Fibroblast of skin of left biceps (primary cell): ENCODE results near the gene MAP3K21.
A peak's percentile ranks its signal among the peaks of the same experiment; 100 is the strongest.

Experiments used
- DNase-seq, 2 experiments: peaks; one replicate each; pipeline ENCODE4 v3.0.0-alpha.2; 2013; ENCODE audit warnings: low read depth in 2 of 2

Gene MAP3K21

GRCh38 chr1:233327651-233328141 lies at the start of gene MAP3K21:
Gene MAP3K21, plus strand, starts transcription at chr1:233327724. Its CDS starts 305 bp downstream, at chr1:233328029.
- no peak for DNase-seq

DNA sequence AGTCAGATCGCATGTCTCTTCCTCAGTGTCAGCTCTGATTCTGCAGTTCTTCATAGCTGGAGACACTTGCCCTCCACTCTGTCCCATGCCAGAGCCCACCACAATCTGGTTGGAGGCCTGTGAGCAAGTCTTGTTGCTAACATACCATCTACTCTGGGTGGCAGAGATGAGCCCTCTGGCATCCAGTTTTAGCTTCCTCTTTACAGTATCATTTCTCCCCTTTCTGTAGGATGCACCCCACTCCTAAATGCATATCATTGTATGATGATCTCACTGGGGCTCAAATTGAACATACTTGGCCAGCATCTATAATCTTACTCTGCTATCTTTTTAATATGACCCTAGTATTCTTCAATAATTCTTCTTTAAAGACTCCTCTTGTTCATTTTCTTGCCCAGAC lies 48.9 kb upstream of the MAP3K21 start:
- no peak for DNase-seq

DNA sequence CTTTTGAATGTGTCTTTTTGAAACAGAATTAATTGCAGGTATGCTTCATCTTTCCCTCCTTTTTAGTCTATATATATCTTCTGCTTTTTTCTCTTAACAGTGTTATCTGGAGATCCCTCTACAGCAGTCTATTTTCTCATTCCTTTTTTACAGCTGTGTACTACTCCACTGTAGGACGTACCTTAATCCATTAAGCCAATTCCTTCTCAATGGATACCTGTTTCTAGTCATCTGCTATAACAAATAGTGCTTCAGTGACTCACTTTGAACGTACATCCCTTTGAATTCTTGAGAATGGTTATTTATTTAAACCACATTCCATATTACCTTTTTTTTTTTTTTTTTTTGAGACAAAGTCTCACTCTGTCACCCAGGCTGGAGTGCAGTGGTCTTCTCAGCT lies 47.6 kb upstream of the MAP3K21 start:
- DNase-seq: no peak

- DNase-seq: peak; percentile 40 to 49
Observed at GRCh38 chr1:233281711-233282581, 45.6 kb upstream of the MAP3K21 start.

DNA sequence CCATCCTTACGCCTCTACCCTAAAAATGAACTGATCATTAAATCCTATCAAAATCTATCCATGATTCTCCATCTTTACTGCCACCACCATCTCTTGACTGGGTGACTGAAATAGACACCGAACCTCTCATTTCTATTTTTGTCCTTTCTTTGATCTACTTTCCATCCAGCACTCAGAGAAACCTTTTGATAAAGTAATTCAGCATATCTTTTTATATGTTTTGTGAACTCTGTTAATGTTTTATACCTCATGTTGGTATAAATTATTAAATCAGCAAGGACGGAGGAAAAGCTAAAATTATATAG lies 45.0 kb upstream of the MAP3K21 start:
- no peak for DNase-seq

GRCh38 chr1:233289676-233290075 lies 37.8 kb upstream of the MAP3K21 start:
- DNase-seq: no peak

DNA sequence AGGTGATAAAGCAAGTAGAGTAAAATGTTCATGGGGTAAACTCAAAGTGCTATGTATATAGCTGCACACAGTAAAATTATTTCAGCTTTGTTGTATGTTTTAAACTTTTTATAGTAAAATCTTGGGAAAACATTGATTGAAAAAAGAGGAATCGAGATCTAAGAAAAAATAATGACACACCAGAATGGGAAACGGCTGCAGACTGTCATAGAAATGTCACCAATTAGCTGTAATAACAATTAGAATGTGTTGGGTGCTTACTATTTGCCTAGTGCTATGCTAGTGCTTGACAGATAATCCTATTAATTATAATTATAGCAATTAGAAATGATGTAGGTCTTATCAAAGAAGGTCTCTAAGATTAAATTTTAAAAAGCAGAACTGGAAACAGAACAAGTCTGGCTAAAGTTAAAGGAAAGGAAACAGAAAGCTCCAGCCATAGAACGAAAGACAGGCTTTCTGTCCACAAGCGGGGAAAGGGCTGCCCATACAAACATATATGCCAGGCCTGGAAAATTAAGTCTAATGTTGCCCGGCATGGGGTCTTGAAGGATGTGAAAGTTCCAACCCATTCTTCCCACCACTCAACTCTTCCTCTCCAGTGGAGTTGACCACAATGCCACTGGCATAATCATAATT lies 37.0 kb upstream of the MAP3K21 start:
- DNase-seq: no peak

DNA sequence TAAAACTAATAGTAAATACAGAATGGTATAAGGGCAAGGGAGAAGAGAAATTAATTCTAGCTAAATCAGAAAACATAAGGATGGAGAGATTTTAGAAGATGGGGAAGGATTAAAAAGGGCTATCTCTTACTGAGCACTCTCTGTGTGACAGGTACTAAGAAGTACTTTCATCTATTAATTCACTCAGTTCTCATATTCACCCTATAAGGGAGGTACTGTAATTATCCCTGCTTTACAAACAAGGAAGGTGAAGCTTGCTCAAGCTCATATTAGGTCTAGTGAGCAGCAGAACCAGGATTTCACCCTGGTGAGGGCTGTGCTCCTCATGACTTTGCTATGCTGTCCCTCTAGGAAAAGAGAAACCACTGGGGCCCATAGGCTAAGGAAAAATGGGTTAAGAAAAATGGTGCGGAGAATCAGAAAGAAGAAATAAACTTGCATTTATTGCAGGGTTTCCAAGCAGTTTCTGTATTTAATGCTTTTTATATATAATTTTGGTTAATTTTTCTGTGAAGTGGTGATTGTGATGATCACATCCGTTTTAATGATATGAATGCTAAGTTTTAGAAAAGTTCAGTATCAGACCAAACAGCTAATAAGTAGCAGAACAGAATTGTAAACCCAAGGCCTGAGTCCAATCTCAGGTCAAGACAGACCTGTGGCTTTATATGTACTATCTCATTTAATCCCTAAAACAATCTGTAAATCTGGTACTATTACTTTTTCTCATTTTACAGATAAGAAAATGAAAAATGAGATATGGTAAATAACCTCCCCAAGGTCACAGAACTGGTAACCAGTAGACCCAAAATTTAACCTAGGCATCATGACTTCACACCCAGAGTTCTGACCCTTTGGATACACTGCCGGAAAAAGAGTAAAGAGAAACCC lies 33.7 kb upstream of the MAP3K21 start:
- no peak for DNase-seq

- peak in 1 of 2 experiments; percentile 6 for DNase-seq
Observed at GRCh38 chr1:233294913-233295236, 32.6 kb upstream of the MAP3K21 start.

- no peak for DNase-seq
Observed at GRCh38 chr1:233295237-233295974, 32.1 kb upstream of the MAP3K21 start, which contains the start of gene PCNX2. Gene PCNX2, minus strand, starts transcription at chr1:233295725. Its CDS starts 247 bp downstream, at chr1:233295478.

- DNase-seq: no peak
Observed at GRCh38 chr1:233295975-233296322, 31.6 kb upstream of the MAP3K21 start.

GRCh38 chr1:233299450-233299849 lies 28.1 kb upstream of the MAP3K21 start:
- no peak for DNase-seq

DNA sequence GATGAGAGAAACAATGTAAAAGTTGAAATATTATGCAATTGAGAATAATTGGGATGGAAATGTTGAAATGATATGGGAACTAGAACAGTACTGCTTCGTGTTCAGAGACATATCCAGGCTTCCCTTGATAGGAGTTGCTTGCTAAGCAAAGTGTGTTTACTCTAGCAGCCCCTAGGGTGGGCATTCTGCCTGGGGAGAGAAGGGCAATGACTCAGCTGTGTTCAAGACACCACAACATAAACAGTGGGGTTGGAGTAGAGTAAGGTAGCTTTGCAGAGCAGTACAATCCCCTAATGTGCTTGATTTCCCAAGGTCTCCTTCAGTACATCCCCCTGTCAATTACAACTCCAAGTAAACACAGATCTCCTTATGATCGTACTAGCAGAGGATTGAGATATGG lies 27.2 kb upstream of the MAP3K21 start:
- no peak for DNase-seq

GRCh38 chr1:233304489-233305102 lies 22.9 kb upstream of the MAP3K21 start:
- no peak for DNase-seq

DNA sequence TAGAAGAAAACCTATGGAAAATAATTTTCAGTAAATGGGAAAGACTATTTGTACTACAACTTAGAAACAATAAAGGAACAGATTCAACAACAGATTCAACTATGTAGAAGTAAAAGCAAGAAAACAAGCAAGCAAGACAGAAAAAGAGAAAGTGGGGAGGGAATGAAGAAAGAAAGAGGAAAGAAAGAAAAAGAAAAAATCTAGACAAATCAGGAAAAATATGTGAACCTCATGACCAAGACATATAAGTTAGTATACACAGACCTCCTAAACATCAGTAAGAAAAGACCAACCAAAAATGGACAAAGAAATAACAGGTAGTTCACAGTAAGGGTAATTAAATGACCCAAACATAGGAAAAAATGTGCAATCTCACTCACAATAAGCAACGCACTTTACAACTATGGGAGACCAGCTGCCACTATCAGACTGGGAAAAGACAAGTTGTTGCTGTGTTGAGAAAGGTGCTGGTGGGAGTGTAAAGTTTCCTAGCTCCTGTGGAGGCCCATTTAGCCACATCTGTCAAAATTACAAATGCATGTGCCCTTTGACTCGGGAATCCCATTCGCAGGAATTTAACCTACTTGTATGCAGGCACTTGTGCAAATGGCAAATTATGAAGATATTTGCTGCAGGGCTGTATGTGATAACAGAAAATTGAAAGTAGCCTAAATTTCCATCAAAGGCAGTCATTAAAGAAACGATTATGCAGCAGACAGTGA lies 13.9 kb upstream of the MAP3K21 start:
- DNase-seq: no peak

GRCh38 chr1:233315718-233316301 lies 11.7 kb upstream of the MAP3K21 start:
- no peak for DNase-seq

GRCh38 chr1:233316473-233316872 lies 11.1 kb upstream of the MAP3K21 start:
- no peak for DNase-seq

- no peak for DNase-seq
Observed at GRCh38 chr1:233319272-233319671, 8.3 kb upstream of the MAP3K21 start.

DNA sequence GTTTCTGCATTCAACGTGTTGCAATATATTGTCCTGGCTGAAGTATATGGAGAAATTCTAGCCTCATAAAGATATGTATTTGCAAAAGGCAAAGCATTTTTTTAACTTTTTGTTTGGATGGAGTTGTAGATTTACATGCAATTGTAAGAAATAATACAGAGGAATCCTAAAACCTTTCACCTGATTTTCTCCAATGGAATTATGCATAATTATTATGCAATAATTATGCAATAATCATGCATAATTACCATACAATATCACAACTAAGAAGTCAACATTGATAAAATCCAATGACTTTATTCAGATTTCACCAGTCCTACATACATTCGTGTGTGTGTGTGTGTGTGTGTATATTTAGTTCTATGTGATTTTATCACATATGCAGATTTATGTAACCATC lies 7.5 kb upstream of the MAP3K21 start:
- DNase-seq: no peak

DNA sequence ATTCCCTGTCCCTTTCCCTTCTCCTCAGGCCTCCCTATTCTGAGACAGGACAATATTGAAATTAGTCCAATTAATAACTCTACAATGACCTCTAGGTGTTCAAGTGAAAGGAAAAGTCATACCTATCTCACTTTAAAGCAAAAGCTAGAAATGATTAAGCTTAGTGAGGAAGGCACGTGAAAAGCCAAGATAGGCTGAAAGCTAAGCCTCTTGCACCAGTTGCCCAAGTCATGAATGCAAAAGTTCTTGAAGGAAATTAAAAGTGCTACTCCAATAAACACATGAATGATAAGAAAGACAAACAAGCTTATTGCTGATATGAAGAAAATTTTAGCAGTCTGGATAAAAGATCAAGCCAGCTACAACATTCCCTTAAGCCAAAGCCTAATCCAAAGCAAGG lies 3.8 kb upstream of the MAP3K21 start:
- DNase-seq: no peak
